ENCODE data around the gene SPNS3. TPM values are rescaled to one million over a fixed set of nuclear protein-coding genes. Genes with fewer than 3 reads are reported as not detected.

Gene SPNS3
- total and polyA plus RNA-seq, 9 of the 15 experiments (the other 6 are each of a cell fraction or from before 2014, with no cell fraction given), result not detected

DNA sequence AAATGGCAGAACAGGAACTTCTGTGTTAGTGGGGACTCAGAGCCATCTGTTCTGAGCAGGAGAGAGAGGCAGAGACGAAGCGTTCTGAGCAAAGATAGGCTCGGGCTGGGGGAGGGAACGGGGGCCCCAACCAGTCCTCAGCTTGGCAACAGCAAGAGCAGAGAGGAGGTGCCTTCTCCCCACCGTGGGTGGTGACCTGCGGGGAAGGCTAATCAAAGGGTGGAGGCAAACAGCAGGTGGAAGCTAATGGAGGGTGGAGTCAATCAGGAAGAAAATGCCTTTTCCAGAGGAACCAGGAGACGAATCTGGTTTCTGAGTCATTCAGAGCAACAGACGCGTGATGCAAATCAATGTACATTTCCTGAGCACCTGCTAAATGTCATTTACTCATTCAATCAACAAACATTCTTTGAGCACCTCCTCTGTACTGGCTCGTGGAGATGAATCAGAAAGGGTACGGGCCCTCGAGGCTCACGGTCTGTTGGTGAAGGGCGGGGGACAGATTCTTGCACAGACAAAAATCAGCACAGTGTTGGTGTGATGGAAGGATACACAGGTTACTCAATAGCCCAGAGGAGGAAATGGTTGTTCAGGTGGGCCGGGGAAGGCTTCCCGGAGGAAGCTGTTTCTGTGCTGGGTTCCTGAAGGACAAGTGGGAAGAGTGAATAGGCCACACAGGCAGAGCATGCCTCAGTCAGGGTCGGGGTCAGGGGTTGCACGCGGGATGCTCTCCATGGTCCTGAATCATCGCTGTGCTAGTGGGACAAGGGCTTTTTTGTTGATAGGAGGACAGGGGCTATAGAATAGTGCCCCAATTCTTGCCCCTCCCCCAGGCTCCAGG lies 59.2 kb downstream of the SPNS3 start (continued):
- TF ChIP-seq CHAMP1 (IDR thresholded peaks at IDR 0.05), result 0 out of 2 replicates have a peak, but pooled peaks have one; percentile 41
- TF ChIP-seq ZNF232 (CRISPR knock-in tag; IDR thresholded peaks at IDR 0.05), result 0 out of 2 replicates have a peak, but pooled peaks have one; percentile 18
- no peak for TF ChIP-seq ZNF445 (CRISPR knock-in tag; IDR thresholded peaks at IDR 0.05; ENCODE audit: low read depth)
- no peak for TF ChIP-seq ARNT (IDR thresholded peaks at IDR 0.05)
- TF ChIP-seq ZNF134 (CRISPR knock-in tag; conservative IDR thresholded peaks at IDR 0.05), result no peak
- no peak for TF ChIP-seq PATZ1 (CRISPR knock-in tag; IDR thresholded peaks at IDR 0.05; ENCODE audit: borderline replicate concordance)
- TF ChIP-seq ZKSCAN1 (IDR thresholded peaks at IDR 0.05; ENCODE audit: low read depth, low read length), result no peak
- TF ChIP-seq CXXC5 (CRISPR knock-in tag; IDR thresholded peaks at IDR 0.05), result 0 out of 2 replicates have a peak, but pooled peaks have one; percentile 23
- TF ChIP-seq, protein P1, sequence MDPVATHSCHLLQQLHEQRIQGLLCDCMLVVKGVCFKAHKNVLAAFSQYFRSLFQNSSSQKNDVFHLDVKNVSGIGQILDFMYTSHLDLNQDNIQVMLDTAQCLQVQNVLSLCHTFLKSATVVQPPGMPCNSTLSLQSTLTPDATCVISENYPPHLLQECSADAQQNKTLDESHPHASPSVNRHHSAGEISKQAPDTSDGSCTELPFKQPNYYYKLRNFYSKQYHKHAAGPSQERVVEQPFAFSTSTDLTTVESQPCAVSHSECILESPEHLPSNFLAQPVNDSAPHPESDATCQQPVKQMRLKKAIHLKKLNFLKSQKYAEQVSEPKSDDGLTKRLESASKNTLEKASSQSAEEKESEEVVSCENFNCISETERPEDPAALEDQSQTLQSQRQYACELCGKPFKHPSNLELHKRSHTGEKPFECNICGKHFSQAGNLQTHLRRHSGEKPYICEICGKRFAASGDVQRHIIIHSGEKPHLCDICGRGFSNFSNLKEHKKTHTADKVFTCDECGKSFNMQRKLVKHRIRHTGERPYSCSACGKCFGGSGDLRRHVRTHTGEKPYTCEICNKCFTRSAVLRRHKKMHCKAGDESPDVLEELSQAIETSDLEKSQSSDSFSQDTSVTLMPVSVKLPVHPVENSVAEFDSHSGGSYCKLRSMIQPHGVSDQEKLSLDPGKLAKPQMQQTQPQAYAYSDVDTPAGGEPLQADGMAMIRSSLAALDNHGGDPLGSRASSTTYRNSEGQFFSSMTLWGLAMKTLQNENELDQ (CRISPR knock-in tag; IDR thresholded peaks at IDR 0.05; ENCODE audit: borderline replicate concordance), result no peak
- no peak for TF ChIP-seq NEUROD1 (IDR thresholded peaks at IDR 0.05; ENCODE audit: borderline replicate concordance, low read depth, low read length, partially characterized antibody)
- no peak for TF ChIP-seq ZSCAN32 (CRISPR knock-in tag; IDR thresholded peaks at IDR 0.05)
- no peak for TF ChIP-seq ETS2 (tag; IDR thresholded peaks at IDR 0.05; ENCODE audit: borderline replicate concordance, poor library complexity, severe bottlenecking)
- no peak for TF ChIP-seq SMAD2 (IDR thresholded peaks at IDR 0.05; ENCODE audit: low read depth, low read length)
- TF ChIP-seq PRMT5 (CRISPR knock-in tag; IDR thresholded peaks at IDR 0.05), result peak; percentile 83; the same call in 1 of the 2 replicates
- TF ChIP-seq TAF9B (IDR thresholded peaks at IDR 0.05; ENCODE audit: partially characterized antibody), result no peak
- TF ChIP-seq ZNF316 (IDR thresholded peaks at IDR 0.05), result no peak
- TF ChIP-seq, protein P2, sequence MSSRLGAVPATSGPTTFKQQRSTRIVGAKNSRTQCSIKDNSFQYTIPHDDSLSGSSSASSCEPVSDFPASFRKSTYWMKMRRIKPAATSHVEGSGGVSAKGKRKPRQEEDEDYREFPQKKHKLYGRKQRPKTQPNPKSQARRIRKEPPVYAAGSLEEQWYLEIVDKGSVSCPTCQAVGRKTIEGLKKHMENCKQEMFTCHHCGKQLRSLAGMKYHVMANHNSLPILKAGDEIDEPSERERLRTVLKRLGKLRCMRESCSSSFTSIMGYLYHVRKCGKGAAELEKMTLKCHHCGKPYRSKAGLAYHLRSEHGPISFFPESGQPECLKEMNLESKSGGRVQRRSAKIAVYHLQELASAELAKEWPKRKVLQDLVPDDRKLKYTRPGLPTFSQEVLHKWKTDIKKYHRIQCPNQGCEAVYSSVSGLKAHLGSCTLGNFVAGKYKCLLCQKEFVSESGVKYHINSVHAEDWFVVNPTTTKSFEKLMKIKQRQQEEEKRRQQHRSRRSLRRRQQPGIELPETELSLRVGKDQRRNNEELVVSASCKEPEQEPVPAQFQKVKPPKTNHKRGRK (tag; IDR thresholded peaks at IDR 0.05), result no peak
- no peak for TF ChIP-seq TAL1 (IDR thresholded peaks at IDR 0.05)
- TF ChIP-seq ZNF699 (CRISPR knock-in tag; IDR thresholded peaks at IDR 0.05; ENCODE audit: insufficient replicate concordance), result no peak

All from K562 (cell line).